ENCODE measurements around the gene CCDC148. TPM values are rescaled to one million over a fixed set of nuclear protein-coding genes. Genes with fewer than 3 reads are reported as not detected.
"Not testable (repeated sequence)": the region's sequence is repeated elsewhere in the genome, so short reads cannot be mapped to it uniquely, and the experiment has no call there.

The CCDC148 gene
- total RNA-seq, 1 donor from 2014 or later: 2.2 TPM

DNA sequence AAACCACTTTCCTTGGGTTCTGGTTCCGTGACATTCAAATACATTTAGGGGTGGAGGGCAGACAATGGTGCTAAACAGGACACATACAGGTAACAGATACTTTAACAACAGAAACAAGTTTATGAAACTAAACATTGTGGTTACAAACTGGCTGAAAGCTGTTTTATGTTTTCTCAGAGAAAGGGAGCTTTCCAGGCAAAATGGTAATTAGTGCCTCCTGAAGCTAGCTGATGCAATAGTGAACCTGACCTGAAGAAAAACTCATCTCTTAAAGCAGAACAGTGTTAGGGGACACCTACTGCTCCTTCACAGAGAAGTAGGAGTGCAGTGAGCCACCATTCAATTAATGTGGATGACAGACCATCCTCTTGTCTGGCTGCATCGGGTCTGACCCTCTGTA is 138.9 kb downstream of the CCDC148 start:
- Mint-ChIP-seq H3K4me3 (ENCODE audit: unreplicated experiment) (no peak overlapping the region), H3K27ac (ENCODE audit: unreplicated experiment) (no peak overlapping the region)

DNA sequence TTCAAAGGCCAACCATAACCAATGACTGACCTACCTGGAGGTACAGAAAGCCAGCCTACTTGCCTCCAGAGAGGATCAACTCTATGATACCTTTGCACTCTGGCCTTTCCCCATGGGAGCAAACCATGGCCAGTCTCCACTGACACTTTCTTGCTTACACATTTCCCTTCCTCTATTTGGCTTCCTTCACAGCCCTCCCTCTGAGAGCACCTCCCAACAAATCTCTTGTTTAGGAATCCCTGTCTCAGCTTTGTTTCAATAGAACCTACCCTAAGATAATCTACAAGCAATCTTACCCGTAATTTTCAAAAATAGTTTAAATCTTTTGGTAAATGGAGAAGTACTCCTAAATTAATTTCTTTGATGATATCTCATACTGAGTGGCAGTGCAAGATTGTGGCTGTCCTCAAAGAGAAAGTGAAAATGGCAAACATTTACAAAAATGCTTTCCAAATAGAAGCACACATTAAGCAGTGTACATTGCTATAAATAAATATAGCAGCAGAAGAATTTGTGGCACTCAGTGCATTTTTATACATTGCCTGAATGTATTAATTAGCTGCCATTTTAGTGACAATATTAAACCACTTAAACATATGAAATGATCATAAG is 140.6 kb downstream of the CCDC148 start:
- no peaks in the 10 kb centered on the region for H3K36me3 Mint-ChIP-seq (ENCODE audit: low read depth, unreplicated experiment)
- H3K9me3 Mint-ChIP-seq (ENCODE audit: unreplicated experiment): no peaks in the 10 kb centered on the region
- peaks cover 2% of the 10 kb centered on the region for H3K27me3 Mint-ChIP-seq (ENCODE audit: unreplicated experiment)
- no peak overlapping the region for H3K27ac Mint-ChIP-seq (ENCODE audit: unreplicated experiment)
- no peak overlapping the region for H3K4me3 Mint-ChIP-seq (ENCODE audit: unreplicated experiment)
- DNase-seq (ENCODE audit: low spot score): no peak
- no peaks in the 10 kb centered on the region for H3K4me1 Mint-ChIP-seq (ENCODE audit: unreplicated experiment)
- TF ChIP-seq, protein P1, sequence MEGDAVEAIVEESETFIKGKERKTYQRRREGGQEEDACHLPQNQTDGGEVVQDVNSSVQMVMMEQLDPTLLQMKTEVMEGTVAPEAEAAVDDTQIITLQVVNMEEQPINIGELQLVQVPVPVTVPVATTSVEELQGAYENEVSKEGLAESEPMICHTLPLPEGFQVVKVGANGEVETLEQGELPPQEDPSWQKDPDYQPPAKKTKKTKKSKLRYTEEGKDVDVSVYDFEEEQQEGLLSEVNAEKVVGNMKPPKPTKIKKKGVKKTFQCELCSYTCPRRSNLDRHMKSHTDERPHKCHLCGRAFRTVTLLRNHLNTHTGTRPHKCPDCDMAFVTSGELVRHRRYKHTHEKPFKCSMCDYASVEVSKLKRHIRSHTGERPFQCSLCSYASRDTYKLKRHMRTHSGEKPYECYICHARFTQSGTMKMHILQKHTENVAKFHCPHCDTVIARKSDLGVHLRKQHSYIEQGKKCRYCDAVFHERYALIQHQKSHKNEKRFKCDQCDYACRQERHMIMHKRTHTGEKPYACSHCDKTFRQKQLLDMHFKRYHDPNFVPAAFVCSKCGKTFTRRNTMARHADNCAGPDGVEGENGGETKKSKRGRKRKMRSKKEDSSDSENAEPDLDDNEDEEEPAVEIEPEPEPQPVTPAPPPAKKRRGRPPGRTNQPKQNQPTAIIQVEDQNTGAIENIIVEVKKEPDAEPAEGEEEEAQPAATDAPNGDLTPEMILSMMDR (IDR thresholded peaks at IDR 0.05; ENCODE audit: unreplicated experiment): no peak

More for the DNA sequence above, 138.9 kb downstream of the CCDC148 start:
- H3K36me3 Mint-ChIP-seq (ENCODE audit: low read depth, unreplicated experiment): no peaks in the 10 kb centered on the region
- TF ChIP-seq, protein P1 (IDR thresholded peaks at IDR 0.05; ENCODE audit: unreplicated experiment): no peak
- no peaks in the 10 kb centered on the region for H3K27me3 Mint-ChIP-seq (ENCODE audit: unreplicated experiment)
- H3K4me1 Mint-ChIP-seq (ENCODE audit: unreplicated experiment): no peaks in the 10 kb centered on the region
- H3K9me3 Mint-ChIP-seq (ENCODE audit: unreplicated experiment): no peaks in the 10 kb centered on the region
- DNase-seq (ENCODE audit: low spot score): no peak

DNA sequence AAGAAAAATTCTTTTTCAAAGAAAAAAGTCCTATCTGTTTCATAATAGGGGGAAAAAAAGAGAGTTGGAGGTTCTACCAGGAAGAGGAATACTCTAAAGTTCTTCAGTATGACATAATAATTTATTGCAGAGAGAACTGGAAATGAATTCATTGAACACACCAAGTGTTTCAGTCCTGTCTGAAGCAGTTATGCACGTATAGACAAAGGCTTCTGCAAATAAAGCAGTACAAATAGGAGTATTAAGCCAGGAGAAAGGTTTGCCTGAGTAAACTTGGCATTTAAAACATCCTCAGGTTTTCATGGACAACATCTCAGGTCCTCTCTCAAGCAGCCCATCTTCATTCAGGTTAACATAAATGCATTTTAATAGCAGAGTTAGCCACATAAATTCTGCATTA is 141.6 kb downstream of the CCDC148 start:
- Mint-ChIP-seq H3K4me1 (ENCODE audit: unreplicated experiment) (no peaks in the 10 kb centered on the region), H3K36me3 (ENCODE audit: low read depth, unreplicated experiment) (no peaks in the 10 kb centered on the region), H3K27me3 (ENCODE audit: unreplicated experiment) (peaks cover 2% of the 10 kb centered on the region), H3K27ac (ENCODE audit: unreplicated experiment) (no peak overlapping the region), H3K9me3 (ENCODE audit: unreplicated experiment) (no peaks in the 10 kb centered on the region), H3K4me3 (ENCODE audit: unreplicated experiment) (no peak overlapping the region)
- DNase-seq (ENCODE audit: low spot score): no peak
- TF ChIP-seq, protein P1 (IDR thresholded peaks at IDR 0.05; ENCODE audit: unreplicated experiment): no peak

DNA sequence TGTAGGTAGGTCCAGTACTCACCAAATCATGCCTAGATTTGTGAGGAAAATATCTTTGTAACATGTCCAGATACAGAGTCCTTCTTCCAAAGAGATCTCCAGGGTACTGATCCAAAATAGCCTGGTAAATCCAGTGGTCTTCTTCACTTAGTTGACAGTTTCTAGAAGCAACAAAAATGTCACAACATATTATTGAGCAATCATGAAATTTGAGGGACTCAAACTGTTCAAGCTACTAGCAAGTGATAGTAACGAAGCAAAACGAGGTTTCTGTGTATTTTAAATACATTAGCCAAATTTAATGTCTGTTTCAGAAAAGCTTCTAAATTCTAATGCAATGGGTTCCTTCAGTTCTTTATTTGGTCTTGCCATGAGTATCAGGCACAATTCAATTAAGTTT is 142.8 kb downstream of the CCDC148 start:
- Mint-ChIP-seq H3K36me3 (ENCODE audit: low read depth, unreplicated experiment) (no peaks in the 10 kb centered on the region), H3K4me1 (ENCODE audit: unreplicated experiment) (no peaks in the 10 kb centered on the region), H3K27me3 (ENCODE audit: unreplicated experiment) (peaks cover 2% of the 10 kb centered on the region), H3K27ac (ENCODE audit: unreplicated experiment) (no peak overlapping the region), H3K4me3 (ENCODE audit: unreplicated experiment) (no peak overlapping the region), H3K9me3 (ENCODE audit: unreplicated experiment) (no peaks in the 10 kb centered on the region)
- no peak for DNase-seq (ENCODE audit: low spot score)
- TF ChIP-seq, protein P1 (IDR thresholded peaks at IDR 0.05; ENCODE audit: unreplicated experiment): no peak

DNA sequence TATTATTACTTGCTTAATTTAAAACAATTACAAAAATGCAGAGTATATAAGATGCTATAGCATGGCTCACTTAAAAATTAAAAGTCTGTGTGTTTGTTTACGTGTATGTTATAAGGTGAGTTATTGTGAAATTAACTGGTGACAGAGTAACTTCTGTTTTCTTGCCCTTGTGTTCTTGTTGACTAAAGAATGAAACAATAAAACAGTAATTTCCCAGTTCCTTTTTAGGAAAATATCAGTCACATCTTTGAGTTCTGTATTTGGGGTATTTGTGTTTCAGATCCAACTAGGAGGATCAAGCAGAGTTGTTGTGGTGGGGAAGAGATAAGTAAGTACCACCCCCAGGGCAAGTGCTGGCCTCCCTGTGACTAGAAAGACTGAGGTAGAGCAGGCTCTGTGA is 143.6 kb downstream of the CCDC148 start:
- TF ChIP-seq, protein P1 (IDR thresholded peaks at IDR 0.05; ENCODE audit: unreplicated experiment): no peak
- Mint-ChIP-seq H3K27me3 (ENCODE audit: unreplicated experiment) (peaks cover 2% of the 10 kb centered on the region), H3K4me3 (ENCODE audit: unreplicated experiment) (no peak overlapping the region), H3K9me3 (ENCODE audit: unreplicated experiment) (no peaks in the 10 kb centered on the region), H3K4me1 (ENCODE audit: unreplicated experiment) (no peaks in the 10 kb centered on the region), H3K36me3 (ENCODE audit: low read depth, unreplicated experiment) (no peaks in the 10 kb centered on the region), H3K27ac (ENCODE audit: unreplicated experiment) (no peak overlapping the region)
- no peak for DNase-seq (ENCODE audit: low spot score)

DNA sequence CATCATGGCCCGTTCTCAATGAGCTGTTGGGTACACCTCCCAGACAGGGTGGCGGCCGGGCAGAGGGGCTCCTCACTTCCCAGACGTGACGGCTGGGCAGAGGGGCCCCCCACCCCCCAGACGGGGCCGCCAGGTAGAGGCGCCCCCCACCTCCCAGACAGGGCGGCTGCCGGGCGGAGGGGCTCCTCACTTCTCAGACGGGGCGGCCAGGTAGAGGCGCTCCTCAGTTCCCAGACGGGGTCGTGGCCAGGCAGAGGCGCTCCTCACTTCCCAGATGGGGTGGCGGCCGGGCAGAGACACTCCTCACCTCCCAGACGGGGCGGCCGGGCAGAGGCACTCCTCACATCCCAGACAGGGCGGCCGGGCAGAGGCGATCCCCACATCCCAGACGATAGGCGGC is 146.1 kb downstream of the CCDC148 start:
- H3K36me3 Mint-ChIP-seq (ENCODE audit: low read depth, unreplicated experiment); H3K27me3 Mint-ChIP-seq (ENCODE audit: unreplicated experiment); H3K4me3 Mint-ChIP-seq (ENCODE audit: unreplicated experiment); H3K9me3 Mint-ChIP-seq (ENCODE audit: unreplicated experiment); H3K4me1 Mint-ChIP-seq (ENCODE audit: unreplicated experiment); DNase-seq (ENCODE audit: low spot score); H3K27ac Mint-ChIP-seq (ENCODE audit: unreplicated experiment): not testable (repeated sequence)

All from endothelial cell (in vitro differentiated cells).